K562 (cell line): ENCODE measurements around the gene CHCHD1. TPM values are rescaled to one million over a fixed set of nuclear protein-coding genes. Genes with fewer than 3 reads are reported as not detected.

Experiments
- FOXP1 ChIP-seq: sonication (generic); formaldehyde crosslinking; IDR thresholded peaks from 2 replicates; pipeline ENCODE4 v1.8.0; 2022; ENCODE audit warnings: mild to moderate bottlenecking, missing genetic modification reagents
- STAT5B ChIP-seq: fragments of 250-450 bp; sonication (Bioruptor Pico); IDR thresholded peaks from 2 replicates; pipeline ENCODE4 v1.8.0; 2021; ENCODE audit warnings: mild to moderate bottlenecking, inconsistent platforms
- TAL1 ChIP-seq: fragments of 450-650 bp; IDR thresholded peaks from 2 replicates; pipeline ENCODE4 v1.6.1; 2016; ENCODE audit warnings: mild to moderate bottlenecking
- polyA plus RNA-seq, 8 experiments: library from polyadenylated mRNA; depleted of rRNA in 4 of 8; stranded (reverse) in 5 of 8; unstranded in 3 of 8; fragments of >200 nt; fragmentation: Nextera tagmentation in 2 of 8; fragmentation: Illumina TruSeq in 1 of 8; extraction: Ambion mirVana in 2 of 8; extraction: Trizol in 1 of 8; gene quantifications; 2 replicates each; pipeline versions ENCODE4 v1.2.1 to v1.2.3, GENCODE V29; 2011 to 2014; ENCODE audit warnings: inconsistent platforms in 1 of 8, missing spikeins in 1 of 8
- total RNA-seq, 7 experiments: library from RNA; depleted of rRNA in 6 of 7; stranded (reverse); fragments of >200 nt in 6 of 7; fragmentation: Illumina TruSeq in 2 of 7; extraction: Trizol in 2 of 7; gene quantifications; 2 replicates each; pipeline versions ENCODE4 v1.2.1 to v1.2.3, GENCODE V29; 2011 to 2021; ENCODE audit warnings: low replicate concordance in 1 of 7
- TF ChIP-seq, protein P1 (sequence below): fragments of 450-650 bp; IDR thresholded peaks from 2 replicates; pipeline ENCODE4 v1.7.0; 2016; ENCODE audit warnings: borderline replicate concordance
- TF ChIP-seq, protein P2 (sequence below): sonication (generic); formaldehyde crosslinking; IDR thresholded peaks from 2 replicates; pipeline ENCODE4 v1.8.0; 2023; ENCODE audit warnings: mild to moderate bottlenecking, missing genetic modification reagents
- TF ChIP-seq, protein P3 (sequence below): fragments of 450-650 bp; IDR thresholded peaks from 2 replicates; pipeline ENCODE4 v1.6.1; 2016; ENCODE audit warnings: antibody characterized with exemption

Gene CHCHD1
- total and polyA plus RNA-seq, 9 of the 15 experiments (the other 6 are each of a cell fraction or from before 2014, with no cell fraction given), result 52.9 to 126 (median 83.4) TPM

DNA sequence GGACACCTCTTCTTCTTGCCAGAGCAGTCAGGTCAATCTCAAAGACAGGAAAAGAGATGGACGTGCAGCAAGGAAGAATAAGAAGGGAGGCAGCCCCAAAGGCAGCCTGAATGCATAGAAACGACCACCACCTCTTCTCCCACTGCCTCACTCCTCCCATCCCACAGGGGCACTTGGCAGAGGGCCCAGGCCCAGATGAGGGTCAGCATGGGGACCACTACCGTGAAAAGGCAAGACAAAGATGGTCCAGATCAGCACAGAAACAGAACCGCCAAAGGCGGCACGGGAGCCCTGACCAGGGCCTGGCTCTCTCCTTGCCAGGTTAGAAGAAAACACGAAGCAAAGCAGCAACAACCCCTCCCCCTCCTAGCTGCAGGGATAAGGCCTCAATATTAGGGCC is 31.5 kb downstream of the CHCHD1 start (continued):
- TF ChIP-seq STAT5B (CRISPR knock-in tag), result no peak
- TF ChIP-seq, protein P1, sequence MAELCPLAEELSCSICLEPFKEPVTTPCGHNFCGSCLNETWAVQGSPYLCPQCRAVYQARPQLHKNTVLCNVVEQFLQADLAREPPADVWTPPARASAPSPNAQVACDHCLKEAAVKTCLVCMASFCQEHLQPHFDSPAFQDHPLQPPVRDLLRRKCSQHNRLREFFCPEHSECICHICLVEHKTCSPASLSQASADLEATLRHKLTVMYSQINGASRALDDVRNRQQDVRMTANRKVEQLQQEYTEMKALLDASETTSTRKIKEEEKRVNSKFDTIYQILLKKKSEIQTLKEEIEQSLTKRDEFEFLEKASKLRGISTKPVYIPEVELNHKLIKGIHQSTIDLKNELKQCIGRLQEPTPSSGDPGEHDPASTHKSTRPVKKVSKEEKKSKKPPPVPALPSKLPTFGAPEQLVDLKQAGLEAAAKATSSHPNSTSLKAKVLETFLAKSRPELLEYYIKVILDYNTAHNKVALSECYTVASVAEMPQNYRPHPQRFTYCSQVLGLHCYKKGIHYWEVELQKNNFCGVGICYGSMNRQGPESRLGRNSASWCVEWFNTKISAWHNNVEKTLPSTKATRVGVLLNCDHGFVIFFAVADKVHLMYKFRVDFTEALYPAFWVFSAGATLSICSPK, result no peak
- no peak for TF ChIP-seq FOXP1 (CRISPR knock-in tag)
- no peak for TF ChIP-seq TAL1
- TF ChIP-seq, protein P2, sequence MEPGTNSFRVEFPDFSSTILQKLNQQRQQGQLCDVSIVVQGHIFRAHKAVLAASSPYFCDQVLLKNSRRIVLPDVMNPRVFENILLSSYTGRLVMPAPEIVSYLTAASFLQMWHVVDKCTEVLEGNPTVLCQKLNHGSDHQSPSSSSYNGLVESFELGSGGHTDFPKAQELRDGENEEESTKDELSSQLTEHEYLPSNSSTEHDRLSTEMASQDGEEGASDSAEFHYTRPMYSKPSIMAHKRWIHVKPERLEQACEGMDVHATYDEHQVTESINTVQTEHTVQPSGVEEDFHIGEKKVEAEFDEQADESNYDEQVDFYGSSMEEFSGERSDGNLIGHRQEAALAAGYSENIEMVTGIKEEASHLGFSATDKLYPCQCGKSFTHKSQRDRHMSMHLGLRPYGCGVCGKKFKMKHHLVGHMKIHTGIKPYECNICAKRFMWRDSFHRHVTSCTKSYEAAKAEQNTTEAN (CRISPR knock-in tag), result no peak
- TF ChIP-seq, protein P3, sequence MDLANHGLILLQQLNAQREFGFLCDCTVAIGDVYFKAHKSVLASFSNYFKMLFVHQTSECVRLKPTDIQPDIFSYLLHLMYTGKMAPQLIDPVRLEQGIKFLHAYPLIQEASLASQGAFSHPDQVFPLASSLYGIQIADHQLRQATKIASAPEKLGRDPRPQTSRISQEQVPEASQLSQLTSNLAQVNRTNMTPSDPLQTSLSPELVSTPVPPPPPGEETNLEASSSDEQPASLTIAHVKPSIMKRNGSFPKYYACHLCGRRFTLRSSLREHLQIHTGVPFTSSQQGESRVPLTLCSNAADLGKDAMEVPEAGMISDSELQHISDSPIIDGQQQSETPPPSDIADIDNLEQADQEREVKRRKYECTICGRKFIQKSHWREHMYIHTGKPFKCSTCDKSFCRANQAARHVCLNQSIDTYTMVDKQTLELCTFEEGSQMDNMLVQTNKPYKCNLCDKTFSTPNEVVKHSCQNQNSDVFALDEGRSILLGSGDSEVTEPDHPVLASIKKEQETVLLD, result no peak
